GM06990 (cell line): ENCODE data around the gene CTSG.
"Not testable (repeated sequence)": the region's sequence is repeated elsewhere in the genome, so short reads cannot be mapped to it uniquely, and the experiment has no call there.

Experiments used
- DNase-seq: peaks from one replicate; pipeline ENCODE4 v3.0.0-alpha.2; 2011; ENCODE audit not compliant: insufficient read length; ENCODE audit errors: extremely low read depth
- H3K27me3 ChIP-seq: replicated peaks from 2 replicates; pipeline ENCODE4 v1.6.0; 2011; ENCODE audit warnings: low read length; ENCODE audit not compliant: control insufficient read depth, insufficient read depth
- H3K36me3 ChIP-seq: 2 replicates; pipeline ENCODE4 v1.5.1; 2011; ENCODE audit warnings: low read length; ENCODE audit not compliant: control insufficient read depth, insufficient read depth
- H3K4me3 ChIP-seq: replicated peaks from 2 replicates; pipeline ENCODE4 v1.5.1; 2011; ENCODE audit warnings: low read depth, mild to moderate bottlenecking, control low read depth, low read length
- TF ChIP-seq, protein P1 (sequence below): IDR thresholded peaks from 2 replicates; pipeline ENCODE4 v1.5.1; 2011; ENCODE audit warnings: low read length, control low read depth, mild to moderate bottlenecking, inconsistent platforms; ENCODE audit not compliant: insufficient read depth, poor library complexity, severe bottlenecking

The CTSG gene

DNA sequence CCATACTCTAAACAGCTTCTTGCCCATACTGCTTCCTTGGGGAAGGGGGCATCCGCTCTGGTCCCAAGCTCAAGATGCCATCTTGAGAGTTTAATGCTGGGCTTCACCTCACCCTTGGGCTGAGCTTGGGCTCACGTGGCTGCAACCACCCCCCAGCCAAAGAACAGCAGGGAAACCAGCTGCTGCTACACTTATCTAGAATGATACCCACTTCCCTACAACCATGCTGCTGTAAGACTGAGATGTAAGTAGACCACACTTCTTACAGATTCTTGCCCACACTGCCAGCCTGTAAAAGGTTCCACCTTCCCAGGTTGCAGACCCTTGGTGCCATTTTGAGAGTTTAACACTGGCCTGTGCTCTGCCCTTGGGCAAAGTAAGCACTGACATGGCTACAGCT is 9.7 kb downstream of the CTSG start:
- TF ChIP-seq, protein P1, sequence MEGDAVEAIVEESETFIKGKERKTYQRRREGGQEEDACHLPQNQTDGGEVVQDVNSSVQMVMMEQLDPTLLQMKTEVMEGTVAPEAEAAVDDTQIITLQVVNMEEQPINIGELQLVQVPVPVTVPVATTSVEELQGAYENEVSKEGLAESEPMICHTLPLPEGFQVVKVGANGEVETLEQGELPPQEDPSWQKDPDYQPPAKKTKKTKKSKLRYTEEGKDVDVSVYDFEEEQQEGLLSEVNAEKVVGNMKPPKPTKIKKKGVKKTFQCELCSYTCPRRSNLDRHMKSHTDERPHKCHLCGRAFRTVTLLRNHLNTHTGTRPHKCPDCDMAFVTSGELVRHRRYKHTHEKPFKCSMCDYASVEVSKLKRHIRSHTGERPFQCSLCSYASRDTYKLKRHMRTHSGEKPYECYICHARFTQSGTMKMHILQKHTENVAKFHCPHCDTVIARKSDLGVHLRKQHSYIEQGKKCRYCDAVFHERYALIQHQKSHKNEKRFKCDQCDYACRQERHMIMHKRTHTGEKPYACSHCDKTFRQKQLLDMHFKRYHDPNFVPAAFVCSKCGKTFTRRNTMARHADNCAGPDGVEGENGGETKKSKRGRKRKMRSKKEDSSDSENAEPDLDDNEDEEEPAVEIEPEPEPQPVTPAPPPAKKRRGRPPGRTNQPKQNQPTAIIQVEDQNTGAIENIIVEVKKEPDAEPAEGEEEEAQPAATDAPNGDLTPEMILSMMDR = no peak
- H3K36me3 ChIP-seq = no peaks in the 10 kb centered on the region
- DNase-seq = no peak
- no peaks in the 10 kb centered on the region for H3K27me3 ChIP-seq
- no peak overlapping the region for H3K4me3 ChIP-seq

DNA sequence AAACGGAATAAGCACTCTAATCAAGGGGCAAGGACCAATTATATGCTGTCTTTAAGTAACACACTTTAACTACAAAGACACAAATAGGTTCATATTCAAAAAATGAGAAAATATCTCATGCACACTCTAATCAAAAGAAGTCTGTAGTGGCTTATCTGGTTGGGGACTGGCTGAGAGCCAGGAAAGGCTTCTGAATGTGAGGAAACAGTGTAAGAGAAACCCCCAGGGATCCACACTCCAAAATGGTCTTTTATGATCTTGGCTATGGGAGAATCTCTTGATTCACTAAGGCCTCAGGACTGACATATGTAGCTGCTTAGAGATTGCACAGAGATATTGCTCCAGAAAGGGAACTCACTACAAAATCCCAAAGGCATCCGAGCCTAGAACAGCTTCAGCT is 10.3 kb downstream of the CTSG start:
- no peaks in the 10 kb centered on the region for H3K36me3 ChIP-seq
- TF ChIP-seq, protein P1 = no peak
- H3K27me3 ChIP-seq = no peaks in the 10 kb centered on the region
- DNase-seq = no peak
- no peak overlapping the region for H3K4me3 ChIP-seq

DNA sequence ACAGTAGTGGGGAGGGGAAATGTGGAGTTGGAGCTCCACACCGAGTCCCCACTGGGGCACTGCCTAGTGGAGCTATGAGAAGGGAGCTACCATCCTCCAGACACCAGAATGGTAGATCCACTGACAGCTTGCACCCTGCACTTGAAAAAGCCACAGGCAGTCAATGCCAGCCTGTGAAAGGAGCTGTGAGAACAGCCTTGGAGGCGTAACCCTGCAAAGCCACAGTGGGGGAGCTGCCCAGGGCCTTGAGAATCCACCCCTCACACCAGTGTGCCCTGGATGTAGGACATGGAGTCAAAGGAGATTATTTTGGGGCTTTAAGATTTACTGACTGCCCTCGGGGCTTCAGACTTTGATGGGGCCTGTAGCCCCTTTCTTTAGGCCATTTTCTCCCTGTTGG is 12.5 kb downstream of the CTSG start:
- DNase-seq = no peak
- no peaks in the 10 kb centered on the region for H3K27me3 ChIP-seq
- H3K4me3 ChIP-seq = no peak overlapping the region
- TF ChIP-seq, protein P1 = no peak
- H3K36me3 ChIP-seq = no peaks in the 10 kb centered on the region

DNA sequence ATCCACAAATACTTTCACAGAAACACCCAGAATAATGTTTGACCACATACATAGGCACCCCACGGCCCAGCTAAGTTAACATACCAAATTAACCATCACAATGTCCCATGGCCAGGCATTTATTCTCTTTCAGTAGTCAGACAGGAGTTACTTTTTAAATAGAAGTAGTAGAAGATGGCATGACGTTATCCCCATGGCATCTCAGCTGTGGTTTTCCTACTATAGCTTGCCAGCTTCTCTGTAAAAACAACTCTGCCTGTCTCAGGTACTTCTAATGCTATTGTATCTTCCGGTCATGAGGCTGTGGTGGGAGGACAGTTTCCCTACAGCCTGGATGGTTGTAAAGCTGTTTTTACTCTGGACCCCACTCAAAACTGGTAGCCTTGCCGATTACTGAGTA is 19.3 kb downstream of the CTSG start:
- TF ChIP-seq, protein P1 = no peak
- Histone ChIP-seq H3K27me3 (no peaks in the 10 kb centered on the region), H3K4me3 (no peak overlapping the region), H3K36me3 (no peaks in the 10 kb centered on the region)
- DNase-seq = no peak

DNA sequence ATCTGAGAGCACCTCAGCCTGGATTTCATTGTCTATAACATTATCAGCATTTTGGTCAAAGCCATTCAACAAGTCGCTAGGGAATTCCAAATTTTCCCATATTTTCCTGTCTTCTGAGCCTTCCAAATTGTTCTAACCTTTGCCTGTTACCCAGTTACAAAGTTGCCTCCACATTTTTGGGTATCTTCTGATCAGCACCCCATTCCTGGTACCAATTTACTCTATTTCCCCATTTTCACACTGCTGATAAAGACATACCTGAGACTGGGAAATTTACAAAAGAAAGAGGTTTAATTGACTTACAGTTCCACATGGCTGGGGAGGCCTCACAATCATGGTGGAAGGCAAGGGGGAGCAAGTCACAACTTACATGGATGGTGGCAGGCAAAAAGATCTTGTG is 27.0 kb downstream of the CTSG start:
- H3K4me3 ChIP-seq, H3K27me3 ChIP-seq, H3K36me3 ChIP-seq, DNase-seq: not testable (repeated sequence)

DNA sequence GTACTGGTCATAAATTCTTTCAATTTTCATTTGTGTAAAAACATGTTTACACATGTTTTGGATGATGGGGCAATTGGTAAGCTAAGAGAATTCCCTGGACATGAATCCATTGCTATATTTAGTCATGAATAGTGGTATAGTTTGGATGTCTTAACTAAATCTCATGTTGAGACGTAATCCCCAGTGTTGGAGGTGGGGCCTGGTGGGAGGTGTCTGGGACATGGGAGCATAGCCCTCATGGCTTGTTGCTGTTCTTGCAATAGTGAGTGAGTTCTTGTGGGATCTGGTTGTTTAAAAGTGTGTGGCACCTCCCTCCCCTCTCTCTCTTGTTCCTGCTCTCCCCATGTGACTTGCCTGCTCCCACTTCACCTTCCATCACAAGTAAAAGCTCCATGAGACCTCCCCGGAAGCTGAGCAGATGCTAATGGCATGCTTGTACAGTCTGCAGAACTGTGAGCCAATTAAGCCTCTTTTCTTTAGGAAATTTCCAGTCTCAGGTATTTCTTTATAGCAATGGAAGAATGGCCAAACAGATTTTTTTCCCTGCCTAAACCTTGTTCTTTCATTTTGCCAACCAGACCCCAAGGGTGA is 33.6 kb downstream of the CTSG start:
- no peak overlapping the region for H3K4me3 ChIP-seq
- DNase-seq = no peak
- H3K36me3 ChIP-seq = no peaks in the 10 kb centered on the region
- TF ChIP-seq, protein P1 = no peak
- no peaks in the 10 kb centered on the region for H3K27me3 ChIP-seq
